ENCODE data around the gene ADAMTS17.

ADAMTS17 gene

DNA sequence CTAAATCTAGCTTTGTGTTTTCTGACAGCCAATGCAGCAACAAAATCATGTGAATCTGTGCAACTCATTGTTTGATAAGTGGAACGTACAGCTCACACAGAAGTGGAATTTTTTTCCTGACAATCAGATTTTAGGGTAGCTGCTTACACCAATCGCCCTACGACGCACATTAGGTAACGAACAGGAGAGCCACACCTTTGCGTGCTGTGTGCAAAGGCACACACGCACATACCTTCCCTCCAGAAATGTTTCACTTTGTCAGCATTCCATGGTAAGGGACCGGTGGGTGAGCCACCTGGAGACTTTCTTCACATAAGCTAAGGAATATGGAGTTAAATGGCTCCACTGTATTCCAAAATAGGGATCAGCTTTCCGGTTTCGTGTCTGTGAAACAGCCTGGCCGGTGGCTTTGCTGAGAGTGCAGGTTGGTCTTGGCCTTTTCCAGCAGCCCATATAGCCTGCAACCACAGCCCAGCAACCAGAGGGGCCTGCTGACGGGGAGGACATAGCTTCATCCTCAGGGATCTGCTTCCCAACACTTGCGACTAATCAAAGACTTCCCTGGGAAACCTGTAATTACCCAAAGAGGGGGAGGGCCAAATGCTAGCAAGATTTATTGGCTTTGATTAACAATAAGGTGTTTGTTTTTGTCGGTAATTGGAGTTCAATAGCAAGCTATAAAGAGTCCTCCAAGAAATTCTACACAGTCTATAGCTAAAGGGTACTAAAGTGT, 145.3 kb downstream of the ADAMTS17 start:
- no peak for DNase-seq (ENCODE audit: low spot score)

DNA sequence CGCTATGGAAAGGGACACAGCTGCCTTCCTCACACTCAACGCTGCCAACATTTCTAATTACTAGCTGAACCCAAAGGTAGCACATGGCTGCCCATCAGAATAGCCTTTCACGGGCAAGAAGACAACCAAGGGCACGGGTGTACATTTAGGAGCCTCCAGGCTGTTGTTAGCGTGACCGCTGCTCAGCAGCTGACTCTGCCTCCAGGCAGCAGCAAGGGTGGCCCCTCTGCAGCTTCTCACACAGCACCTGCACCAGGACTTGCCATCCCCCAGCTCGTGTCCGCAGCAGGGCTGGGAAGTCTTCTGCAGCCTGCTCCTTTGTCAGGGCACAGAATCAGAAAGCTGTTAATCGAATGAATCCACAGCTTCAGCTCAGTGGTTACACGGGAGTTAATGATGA, 146.8 kb downstream of the ADAMTS17 start:
- DNase-seq (ENCODE audit: low spot score), result no peak

DNA sequence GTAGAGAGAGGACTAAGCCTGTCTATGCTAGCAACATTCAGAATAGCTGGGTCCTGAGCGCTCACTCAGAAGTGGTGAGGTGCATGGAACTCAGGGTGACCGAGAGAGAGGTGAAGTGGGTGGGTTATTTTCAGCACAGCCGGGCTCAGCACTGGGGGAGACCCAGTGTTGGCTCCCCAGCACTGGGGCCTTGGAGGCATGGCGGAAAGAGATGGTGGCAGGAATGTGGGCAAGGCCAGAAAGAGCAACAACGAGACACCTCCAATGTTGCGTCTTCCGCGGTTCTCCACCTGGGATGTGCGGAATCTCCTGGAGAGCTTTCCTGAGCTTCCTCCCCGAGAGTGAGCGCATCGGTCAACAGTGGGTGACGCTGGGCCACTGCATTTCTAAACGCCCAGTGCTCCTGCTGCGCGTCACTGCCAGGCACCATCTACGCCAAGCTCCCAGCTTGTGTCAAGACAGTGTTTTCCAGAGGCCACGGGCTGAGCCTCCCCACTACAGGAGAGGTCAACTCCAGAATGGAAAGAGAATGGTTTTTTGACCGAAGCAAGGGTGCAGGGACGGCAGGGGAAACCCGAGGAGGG, 148.4 kb downstream of the ADAMTS17 start:
- DNase-seq (ENCODE audit: low spot score), result no peak

DNA sequence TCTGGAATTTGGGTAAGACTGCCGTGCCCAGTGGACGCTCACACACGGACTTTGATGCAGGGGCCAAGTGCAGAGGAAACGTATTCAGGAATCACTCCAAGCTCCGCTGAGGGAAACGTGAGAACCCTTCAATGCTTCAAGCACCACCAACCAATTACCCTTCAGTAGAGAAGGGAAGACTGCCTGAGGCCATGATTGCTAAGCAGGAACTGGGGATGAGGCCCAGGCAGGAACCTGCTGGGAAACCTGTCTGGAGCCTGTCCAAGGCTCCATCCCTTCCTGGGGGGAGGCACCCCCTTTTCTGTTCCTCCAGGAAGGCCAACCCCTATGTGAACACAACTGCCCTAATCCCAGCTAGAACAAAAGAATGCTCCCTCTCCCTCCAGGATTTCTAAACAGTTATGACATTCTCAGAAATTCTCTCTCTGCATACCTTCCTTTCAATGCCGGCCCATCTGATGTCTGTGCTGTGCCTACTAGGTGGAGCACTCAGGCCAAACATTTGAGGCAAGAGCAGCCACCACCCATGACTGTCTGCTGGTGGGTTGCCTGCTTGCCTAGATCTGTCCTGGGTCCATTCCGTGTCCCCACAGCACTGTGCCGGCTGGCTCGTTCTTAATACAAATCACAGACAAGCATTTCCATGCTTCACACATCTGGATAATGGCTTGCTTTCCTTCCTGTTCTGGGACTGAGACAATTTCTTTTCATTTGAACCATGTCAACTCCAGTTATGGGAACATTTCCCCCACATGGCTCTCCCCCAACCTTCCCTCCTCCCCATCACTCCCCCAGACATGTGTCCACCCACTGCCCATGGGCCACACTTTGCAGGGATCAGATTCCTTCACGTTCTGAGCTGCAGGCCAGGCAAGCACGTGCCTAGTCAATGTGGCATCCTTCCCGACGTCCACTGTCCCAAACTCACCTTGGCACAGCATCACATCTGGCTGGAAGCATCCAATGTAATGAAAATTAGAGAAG, 149.4 kb downstream of the ADAMTS17 start:
- no peak for DNase-seq (ENCODE audit: low spot score)

DNA sequence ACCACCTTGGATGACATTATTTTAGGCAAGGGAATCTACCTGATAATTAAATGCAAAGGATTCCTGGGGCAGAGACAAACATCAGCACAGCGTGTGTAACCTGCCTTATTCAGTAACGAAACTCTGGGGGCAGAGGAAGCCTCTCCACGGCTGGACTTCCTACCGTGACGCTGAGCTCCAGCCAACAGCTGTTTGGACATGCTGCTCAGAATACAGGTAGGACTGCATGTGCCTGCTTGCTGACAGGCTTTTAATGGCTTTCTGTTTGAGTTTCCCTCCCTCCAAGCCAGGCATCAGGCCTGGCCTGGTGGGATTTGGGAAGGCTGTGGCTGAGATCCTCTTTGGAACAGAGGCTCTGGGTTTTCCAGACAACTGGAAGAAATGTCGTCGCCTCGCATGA, 150.6 kb downstream of the ADAMTS17 start:
- DNase-seq (ENCODE audit: low spot score), result no peak

DNA sequence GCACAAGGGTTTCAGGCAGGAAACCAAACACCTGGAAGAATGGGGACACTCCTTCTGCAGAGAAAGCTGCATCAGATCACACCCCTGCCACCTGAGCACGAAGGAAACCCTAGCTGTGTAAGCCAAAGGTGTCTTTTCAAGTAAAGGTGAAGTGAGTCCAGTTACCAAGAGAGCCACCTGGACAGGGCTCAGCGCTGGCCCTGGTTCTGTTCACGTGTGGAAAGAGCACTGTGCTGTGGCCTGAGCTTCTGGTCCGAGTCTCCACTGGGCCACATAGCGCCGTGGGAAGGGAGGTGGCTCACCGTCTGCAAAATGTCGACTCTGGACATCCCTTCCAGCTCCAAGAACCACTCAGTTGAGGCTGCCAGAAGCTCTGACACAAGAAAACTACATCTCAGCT, 151.1 kb downstream of the ADAMTS17 start:
- no peak for DNase-seq (ENCODE audit: low spot score)

DNA sequence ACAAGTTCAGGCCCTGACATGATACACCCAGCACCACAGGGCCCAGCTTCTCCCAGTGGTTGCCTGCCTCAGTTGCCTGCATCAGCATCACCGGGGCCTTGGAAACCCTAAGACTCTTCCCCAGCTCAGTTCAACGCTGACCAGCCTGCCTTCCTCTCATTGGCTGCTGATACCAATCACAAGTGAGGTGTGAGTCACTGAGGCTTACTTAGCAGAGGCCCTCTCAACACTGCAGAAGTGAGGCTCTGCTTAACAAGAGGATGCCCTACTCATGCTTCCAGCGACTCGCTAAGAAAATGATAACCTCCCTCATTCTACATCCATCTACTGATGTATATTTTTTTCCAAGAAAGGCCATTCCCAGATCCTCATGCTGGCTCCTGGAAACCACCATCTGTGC, 151.9 kb downstream of the ADAMTS17 start:
- no peak for DNase-seq (ENCODE audit: low spot score)

DNA sequence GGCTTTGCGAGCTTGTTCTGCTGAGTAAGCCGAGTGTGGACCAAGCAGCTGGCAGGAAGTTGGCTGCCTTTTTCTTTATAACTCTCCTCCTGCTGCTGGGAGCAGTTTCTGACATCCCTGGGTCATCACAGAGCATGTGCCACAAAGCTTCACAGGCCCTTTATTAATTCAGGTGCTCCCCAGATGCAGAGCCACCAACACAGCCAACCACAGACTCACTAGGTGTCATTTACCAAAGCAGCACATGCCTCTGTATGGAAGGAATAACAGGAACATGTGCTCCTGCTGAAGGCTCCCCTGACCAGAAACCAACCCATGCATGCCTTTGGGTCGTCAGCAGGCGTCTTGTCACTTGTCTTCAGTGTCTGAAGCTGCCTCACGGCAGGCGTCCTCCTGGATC, 152.5 kb downstream of the ADAMTS17 start:
- DNase-seq (ENCODE audit: low spot score), result no peak

DNA sequence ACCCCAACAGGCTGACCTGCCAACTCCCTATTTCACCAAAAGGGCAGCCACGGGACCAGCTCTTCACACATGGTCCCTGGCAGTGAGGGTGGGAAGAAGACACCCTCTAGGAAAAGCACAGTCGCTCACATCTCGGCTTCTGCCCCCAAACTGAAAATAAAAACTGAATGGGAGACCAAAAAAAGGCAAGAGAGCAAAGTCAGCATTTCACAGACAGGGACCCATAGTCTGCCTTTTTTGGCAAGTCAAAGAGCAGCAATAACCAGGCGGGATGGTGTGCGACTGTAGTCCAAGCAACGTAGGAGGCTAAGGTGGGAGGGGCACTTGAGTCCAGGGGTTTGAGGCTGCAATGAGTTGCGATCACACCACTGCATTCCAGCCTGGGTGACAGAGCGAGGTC, 154.1 kb downstream of the ADAMTS17 start:
- no peak for DNase-seq (ENCODE audit: low spot score)

DNA sequence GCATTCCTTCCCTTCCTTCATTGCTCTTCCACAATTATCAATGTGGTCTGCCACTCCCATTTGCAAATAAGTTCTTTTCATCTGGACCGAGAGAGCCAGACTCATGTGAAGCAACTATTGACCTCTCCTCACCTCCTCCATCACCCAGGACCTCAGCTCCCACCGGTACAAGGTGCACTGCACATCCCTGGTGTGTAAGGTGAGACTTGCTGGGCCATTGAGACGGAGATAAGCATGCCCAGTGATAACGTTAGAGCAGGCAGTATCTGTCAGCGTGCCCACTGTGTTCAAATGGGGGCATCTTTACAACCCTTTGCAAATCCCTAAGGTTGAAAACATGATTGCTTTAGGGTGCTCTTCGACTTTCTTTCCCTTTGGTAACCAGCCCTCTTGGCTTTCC, 154.8 kb downstream of the ADAMTS17 start:
- DNase-seq (ENCODE audit: low spot score), result no peak

DNA sequence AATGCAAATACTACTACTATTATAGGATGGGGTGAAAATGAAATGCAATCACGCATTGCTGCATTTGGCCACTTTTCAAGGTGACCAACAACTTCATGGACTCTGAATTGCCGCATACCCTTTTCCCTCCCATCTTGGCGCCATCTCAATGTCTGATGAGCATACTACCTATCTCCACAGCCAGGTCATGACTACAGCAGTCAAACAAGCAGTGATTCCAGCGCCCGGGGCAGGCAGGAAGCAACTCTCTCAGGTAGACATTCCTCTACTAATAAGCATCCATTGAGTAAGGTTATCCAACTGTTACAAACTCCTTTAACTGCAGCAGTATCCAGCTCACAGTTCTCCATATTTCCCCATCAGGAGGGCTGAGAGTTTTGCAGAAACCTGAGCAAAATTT, 155.4 kb downstream of the ADAMTS17 start:
- no peak for DNase-seq (ENCODE audit: low spot score)

DNA sequence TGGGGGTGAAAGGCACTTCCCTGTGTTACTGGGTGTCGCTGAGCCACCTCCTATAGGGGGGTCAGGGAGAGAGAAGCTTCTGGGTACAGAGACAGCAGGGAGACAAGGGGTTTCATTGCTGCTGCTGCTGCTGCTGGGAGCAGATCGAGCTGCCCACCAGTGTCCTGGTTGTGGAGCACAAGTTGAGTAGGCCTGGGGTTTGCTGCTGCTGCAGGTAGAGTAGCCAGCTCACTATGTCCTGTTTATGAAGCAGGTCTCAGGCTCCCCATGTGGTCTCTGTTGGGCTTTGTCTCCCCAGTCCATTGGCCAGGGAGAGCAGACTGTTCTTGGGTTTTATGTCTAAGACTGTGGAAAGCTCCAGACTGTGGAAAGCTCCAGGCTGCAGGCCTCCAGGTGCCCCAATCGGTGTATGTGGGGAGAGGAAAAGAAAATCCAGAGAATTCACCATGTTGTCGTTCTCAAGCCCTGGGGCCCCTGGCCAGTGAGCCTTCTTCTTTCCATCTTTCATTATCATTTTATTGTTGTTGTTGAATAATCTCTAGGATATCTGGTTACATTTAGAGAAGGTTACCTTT, 157.8 kb downstream of the ADAMTS17 start:
- no peak for DNase-seq (ENCODE audit: low spot score)

DNA sequence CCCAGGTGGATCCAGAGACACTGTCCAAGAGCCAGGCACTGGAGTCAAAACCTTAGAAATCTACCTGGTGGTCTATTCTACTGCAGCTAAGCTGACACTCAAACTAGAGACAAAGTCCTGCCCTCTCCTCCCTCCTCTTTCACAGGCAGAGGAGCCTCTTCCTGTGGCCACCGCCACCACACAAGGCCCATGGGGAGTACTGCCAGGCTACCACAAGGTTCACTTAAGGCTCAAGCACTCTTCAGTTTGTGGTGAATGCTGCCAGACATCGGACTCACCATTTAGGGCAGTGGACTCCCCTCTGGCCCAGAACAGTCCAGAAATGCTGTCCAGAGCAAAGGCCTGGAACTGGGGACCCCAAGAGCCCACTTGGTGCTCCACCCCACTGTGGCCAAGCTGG, 160.9 kb downstream of the ADAMTS17 start:
- no peak for DNase-seq (ENCODE audit: low spot score)

DNA sequence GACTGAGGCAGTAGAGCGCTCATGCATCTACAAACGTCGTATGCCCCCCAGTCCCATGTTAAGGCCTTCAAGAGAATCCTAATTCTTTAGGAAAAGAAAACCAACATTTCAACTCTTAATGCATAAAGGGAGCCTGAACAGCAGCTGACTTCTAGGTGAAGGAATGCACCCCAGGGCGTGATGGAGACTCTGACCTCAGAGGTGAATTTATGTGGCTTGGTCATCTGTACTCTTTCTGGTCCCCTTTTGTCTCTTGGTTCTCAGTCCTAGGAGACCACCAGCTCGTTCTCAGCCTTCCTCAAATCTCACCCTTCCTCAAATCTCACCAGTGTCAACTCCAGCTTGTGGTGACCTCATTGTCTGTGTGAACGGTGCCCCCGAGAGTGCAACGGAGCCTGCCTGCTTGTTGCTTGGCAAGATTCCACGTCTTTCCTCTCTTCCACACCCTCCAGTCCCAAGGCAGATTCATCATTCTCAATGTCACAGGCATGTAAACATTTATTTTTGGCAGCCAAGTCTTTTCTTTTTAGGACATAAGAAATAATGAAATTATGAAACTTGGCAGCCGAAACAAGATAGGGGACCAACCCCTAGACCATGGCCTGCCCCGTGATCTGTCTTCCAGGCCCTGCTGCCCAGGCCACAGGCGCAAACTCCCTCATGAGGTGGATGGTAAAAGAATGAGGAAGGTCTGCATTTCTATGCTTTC, 166.2 kb downstream of the ADAMTS17 start:
- no peak for DNase-seq (ENCODE audit: low spot score)

DNA sequence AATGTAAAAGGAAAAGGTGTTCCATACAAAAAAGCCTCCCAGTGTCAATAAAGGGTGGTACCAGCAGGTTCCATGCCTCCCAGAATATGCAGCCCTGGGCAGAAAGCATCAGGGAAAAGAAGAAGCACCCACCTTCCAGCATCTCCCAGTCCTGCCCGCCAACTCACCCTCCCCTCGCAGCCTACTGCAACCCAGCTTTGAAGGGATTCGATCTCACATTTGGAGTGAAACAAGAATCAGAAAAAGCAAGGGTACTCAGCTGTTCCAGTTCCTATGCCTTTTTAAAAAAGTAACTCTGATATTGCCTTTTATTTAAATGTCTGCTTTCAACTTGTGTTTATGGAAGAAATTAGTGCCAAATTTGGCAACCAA, 166.9 kb downstream of the ADAMTS17 start:
- no peak for DNase-seq (ENCODE audit: low spot score)

DNA sequence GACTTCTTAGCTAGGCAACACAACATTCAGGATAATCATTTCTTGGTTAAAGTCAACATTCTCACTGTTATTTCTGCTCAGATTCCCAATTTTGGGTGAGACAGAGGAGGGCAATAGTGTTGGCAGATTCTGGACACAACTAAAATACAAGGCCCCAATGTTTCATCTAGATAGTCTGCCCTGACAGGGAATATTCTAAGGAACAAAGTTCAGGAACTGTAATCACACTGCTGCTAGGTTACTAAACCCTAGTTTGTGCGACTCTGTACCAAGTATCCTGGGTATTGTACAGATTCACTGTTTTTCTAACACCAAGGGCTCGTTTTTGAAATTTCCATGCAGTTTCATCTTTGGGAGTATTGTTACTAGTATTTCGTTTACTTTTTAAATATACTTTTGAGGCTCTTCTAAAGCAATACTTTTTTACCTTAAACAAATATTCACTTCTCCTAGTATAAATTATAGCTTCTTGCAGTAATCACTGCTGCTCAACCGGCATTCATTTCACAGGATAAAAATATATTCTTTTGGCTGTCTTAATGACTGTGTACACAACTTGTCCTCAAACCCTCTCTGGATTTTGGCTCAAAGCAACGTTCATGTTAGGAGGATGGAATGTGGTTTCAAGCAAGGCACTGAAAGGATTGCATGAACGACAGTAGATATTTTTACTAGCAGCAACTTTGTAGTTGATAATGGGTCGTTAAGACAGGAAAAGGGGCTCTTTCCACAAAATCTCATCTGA, 167.4 kb downstream of the ADAMTS17 start:
- DNase-seq (ENCODE audit: low spot score), result no peak

DNA sequence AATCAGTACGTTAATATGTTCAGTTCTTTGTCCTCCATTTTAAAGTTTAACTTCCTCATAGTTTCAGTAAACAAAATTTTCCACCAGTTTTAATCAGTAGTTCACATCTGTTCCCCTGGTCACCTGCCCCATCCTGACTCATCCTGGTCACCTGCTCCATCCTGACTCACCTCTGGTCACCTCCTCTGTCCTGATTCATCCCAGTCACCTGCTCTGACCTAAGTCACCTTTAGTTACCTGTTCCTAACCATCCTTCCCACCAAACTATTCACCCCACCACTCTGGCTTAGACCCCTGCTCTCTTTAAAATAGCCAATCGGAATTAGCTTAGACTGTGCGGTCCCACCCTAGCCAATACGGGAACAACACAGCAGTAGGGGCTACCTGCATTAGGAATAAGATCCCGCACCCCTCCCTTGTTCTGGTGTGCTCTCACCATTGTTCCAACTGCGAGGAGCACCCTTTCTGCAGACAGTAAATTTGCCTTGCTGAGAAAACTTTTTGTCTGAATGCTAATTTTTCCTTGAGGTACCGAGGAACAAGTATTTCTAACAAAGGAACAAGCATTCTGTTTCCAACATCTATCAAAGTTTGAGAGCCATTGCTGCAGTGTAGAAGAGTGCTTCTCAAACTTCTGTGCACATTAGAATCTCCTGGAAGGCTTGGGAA, 169.3 kb downstream of the ADAMTS17 start:
- no peak for DNase-seq (ENCODE audit: low spot score)

DNA sequence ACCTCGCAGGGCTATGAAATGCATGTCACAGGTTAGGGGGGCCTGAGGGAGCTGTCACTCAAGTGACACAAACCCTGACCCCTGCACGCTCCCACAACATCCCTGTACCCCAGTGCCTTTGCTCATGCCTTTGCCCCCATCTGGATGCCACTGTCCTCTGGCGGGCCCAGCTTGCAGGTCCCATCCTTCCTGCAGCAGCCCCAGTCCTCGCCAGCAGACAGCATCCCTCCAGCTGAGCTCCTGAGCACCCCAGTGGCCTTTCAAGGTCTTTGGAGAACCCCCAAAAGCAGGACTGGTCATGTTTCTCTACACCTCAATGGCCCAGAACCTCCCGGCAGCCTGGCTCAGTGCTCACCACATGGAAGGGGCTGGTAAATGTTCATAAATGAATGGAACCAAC, 170.4 kb downstream of the ADAMTS17 start:
- no peak for DNase-seq (ENCODE audit: low spot score)

DNA sequence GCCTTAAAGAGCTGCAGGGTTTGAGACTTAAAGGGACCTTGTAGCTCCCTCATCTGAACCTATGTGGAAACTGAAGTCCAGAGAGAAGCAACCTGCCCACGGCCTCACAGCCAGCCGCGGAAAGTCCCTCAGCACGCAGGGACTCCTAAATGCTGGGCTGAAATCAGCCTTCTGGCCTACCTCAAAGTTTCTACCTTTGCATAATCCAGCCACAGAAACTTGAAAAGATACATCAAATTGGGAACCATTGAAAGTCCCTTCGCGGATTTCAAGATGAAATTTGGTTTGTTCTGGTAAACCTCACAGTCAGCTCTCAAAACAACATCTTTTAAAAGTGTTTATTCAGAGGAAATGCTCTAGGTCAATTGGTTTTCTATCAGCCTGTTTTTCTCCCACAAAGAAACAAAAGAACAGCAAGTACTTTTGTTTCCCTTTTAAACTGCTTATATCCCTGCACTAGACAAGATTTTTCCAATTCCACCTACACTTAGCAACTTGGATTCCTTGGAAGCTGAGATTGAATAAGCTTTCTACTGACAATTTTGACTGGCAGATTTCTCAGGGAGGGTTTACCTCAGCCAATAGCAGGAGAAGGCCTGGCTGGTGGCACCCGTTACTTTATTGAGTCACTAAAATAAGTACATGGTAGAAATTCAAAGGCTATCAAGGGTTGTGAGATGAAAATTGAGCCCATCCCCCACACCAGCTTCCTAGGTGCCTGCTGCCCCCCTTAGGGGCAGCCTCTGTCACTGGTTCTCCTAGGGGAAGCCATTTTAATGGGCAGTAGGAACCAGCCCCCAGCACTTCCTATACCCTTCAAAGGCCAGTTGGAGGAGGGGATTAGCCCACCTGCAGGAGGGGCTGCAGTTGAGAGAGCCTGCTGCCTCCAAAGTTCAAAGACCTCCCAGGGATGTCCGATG, 171.2 kb downstream of the ADAMTS17 start:
- DNase-seq (ENCODE audit: low spot score), result no peak
